ENCODE results near the gene SEMA4B. TPM values are rescaled to one million over a fixed set of nuclear protein-coding genes. Genes with fewer than 3 reads are reported as not detected.

SEMA4B gene
- total and polyA plus RNA-seq, 8 donors = 32.5 to 63.9 (median 38.4) TPM

GRCh38 chr15:90178468-90179435 lies 22.4 kb upstream of the SEMA4B start:
- Histone ChIP-seq H3K4me3 (no peak overlapping the region), H3K27me3 (no peaks in the 10 kb centered on the region), H3K36me3 (no peaks in the 10 kb centered on the region), H3K9me3 (no peaks in the 10 kb centered on the region), H3K4me1 (peaks cover 11 to 26% (median 22%) of the 10 kb centered on the region in 3 donors), H3K27ac (no peak overlapping the region)
- 70 to 72% methylated on average over 10 of the region's 10 CpGs for WGBS, 2 donors
- DNase-seq = no peak
- no peak for TF ChIP-seq CTCF (IDR thresholded peaks at IDR 0.05)
- no peak for FAIRE-seq
- no peak for ATAC-seq
- intact Hi-C loops (cut with DNase I) = no loop called here

DNA sequence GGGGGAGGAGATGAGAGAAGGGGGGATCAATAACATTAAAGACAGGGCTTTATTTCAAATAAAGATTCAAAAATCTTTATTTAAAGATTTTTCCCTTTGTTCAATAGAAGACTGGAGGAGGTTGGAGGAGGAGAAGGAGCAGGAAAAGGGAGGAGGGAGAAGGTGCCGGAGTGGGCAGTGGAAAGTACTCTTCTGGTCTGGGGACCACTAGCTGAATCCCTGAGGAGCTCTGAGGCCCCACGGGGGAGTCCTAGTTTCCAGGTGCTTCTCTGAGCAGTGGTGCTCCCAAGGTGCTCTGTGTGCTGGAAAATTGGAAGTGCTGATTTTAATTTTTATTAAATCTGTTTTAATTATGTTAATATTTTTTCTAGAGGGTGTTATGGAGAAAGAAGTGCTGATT lies 19.4 kb upstream of the SEMA4B start:
- no peak for TF ChIP-seq CTCF (IDR thresholded peaks at IDR 0.05)
- peaks cover 0 to 13% (median 12%) of the 10 kb centered on the region in 3 donors for H3K4me1 ChIP-seq
- no peak for DNase-seq
- FAIRE-seq = no peak
- no peaks in the 10 kb centered on the region for H3K9me3 ChIP-seq
- no peak overlapping the region for H3K27ac ChIP-seq
- H3K36me3 ChIP-seq = no peaks in the 10 kb centered on the region
- intact Hi-C loops (cut with DNase I) = no loop called here
- no peak for ATAC-seq
- no peak overlapping the region for H3K4me3 ChIP-seq
- no peaks in the 10 kb centered on the region for H3K27me3 ChIP-seq
- WGBS, 2 donors = 56 to 65% methylated on average over 2 of the region's 2 CpGs

DNA sequence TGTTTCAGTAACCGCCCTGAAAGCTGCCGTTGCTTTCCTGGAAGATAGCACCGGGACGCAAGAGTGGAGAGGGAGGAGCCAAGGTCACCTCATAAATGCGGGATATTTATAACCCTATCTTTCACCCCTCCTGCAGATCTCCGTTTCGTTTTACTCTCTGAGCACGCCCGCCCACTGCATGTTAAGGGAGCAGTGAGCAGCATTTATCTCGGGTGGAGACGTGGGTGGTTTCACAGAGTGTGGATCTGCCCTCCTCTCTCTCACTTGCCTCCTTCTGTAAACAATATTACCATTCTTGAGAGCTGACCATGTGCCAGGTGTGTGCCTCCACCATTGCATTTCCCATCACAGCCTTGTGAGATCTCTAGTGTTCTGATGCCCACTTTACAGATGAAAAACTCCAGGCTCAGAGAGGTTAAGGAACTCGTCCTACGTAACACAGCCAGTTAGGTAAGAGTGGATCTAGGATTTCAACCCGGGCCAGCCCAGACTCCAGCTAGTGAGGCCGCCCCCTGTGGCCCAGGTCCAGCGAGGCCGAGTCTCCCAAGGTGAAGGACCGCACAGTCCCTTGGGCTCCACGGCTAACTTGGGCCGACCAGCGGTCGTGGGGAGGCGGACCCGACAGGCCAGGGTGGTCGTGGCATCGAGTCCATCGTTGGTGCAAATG lies 16.9 kb upstream of the SEMA4B start:
- peaks cover 0 to 23% (median 17%) of the 10 kb centered on the region in 3 donors for H3K4me1 ChIP-seq
- H3K9me3 ChIP-seq = no peaks in the 10 kb centered on the region
- no peak for TF ChIP-seq CTCF (IDR thresholded peaks at IDR 0.05)
- H3K27me3 ChIP-seq = no peaks in the 10 kb centered on the region
- ATAC-seq (peak; percentile 77 to 85 (median 84)), FAIRE-seq (peak; percentile 83), DNase-seq (peak; percentile 75 to 94 (median 88))
- peak overlapping the region; percentile 85 to 96 (median 90) for H3K27ac ChIP-seq
- H3K4me3 ChIP-seq = peak overlapping the region; percentile 61 to 86 (median 72)
- no peaks in the 10 kb centered on the region for H3K36me3 ChIP-seq
- WGBS, 2 donors = 2 to 6% methylated on average over 25 to 27 of the region's 27 CpGs
- intact Hi-C loops (cut with DNase I) = no loop called here

- WGBS, 2 donors = 6 to 8% methylated on average over 54 to 67 of the region's 67 CpGs
- intact Hi-C loops (cut with DNase I) = no loop called here
- TF ChIP-seq CTCF (IDR thresholded peaks at IDR 0.05) = no peak
- Histone ChIP-seq H3K27me3 (no peaks in the 10 kb centered on the region), H3K36me3 (no peaks in the 10 kb centered on the region), H3K9me3 (no peaks in the 10 kb centered on the region), H3K4me3 (peak overlapping the region; percentile 61 to 86 (median 72)), H3K4me1 (peaks cover 1 to 26% (median 17%) of the 10 kb centered on the region in 3 donors), H3K27ac (peak overlapping the region; percentile 85 to 96 (median 90))
- FAIRE-seq (no peak), ATAC-seq (peak; percentile 81 to 90 (median 85)), DNase-seq (peak; percentile 70 to 90 (median 84))
Measured at GRCh38 chr15:90184786-90185704, 16.1 kb upstream of the SEMA4B start.
